COLO668 (cell line): ENCODE data around the gene IFNAR1.
"Not testable (repeated sequence)": the region's sequence is repeated elsewhere in the genome, so short reads cannot be mapped to it uniquely, and the experiment has no call there.

Experiments used
- DNase-seq: peaks from one replicate; lab custom pipeline; 2025; ENCODE audit not compliant: unreplicated experiment; lab: John Stamatoyannopoulos, UW

IFNAR1 gene

DNA sequence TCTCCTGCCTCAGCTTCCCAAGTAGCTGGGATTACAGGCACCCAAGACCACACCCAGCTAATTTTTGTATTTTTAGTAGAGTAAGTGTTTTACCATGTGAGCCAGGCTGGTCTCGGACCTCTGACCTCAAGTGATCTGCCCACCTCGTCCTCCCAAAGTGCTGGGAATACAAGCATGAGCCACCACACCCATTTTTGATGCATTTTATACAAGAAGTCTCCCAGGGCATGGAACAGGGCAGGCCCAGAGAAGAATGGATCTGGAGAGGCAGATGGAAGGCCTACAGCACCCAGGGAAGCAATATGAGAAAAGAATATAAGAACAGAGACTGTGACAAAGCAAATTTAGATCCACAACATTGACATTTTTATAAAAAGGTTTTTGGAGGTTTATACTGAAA lies 18.8 kb upstream of the IFNAR1 start:
- DNase-seq = no peak

DNA sequence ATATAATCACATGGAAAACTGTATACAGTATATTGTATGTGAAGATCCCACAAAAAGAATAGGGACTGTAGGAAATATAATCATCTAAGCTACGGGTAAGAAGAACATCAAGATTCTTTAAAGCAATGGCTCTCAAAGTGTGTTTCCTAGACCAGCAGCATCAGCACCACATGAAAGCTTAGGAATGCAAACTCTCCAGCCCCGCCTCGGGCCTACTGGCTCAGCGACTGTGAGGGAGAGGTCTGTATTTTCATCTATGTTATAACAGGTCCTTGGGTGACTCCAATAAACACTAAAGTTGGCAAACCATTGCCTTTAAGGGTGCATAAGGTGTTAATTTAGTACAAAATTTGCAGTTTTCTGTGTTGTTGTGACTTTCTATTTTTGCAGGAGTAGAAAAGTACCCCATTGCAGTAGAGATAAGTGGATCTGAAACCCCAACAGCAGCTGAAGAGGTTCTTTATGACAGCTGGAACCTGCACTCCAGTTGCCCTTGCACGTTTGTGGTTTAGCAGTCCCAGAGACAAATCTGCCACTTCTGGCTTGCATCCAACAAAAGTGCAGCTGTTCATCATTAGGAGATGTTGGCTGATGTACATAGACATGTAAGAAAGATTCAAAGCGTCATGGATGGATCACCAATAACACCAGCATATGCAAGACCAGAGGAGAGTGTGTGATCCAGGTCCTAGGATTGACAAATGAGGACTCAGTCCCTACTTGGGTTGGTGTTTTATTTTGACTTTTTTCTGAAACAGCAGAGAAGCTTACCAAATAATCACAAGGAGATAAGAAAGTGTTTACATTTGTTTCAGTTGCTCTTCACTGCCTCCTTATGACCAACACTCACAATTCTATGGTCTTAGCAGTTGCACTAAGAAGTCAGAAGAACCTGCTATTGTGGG lies 15.9 kb upstream of the IFNAR1 start:
- DNase-seq = peak; percentile 94

DNA sequence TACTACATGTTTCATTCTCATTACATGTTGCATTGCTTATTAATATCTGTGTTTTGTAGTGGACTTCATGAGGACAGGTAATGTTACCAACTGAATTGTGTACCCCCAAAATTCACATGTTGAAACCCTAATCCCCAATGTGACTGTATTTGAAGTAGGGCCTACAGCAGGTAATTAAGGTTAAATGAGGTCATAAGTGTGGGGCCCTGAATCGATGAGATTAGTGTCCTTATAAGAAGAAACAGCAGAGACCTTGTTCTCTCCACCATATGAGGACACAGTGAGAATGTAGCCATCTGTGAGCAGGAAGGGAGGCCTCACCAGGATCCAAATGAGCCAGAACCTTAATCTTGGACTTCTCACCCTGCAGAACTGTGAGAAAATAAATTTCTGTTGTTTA lies 15.0 kb upstream of the IFNAR1 start:
- no peak for DNase-seq

DNA sequence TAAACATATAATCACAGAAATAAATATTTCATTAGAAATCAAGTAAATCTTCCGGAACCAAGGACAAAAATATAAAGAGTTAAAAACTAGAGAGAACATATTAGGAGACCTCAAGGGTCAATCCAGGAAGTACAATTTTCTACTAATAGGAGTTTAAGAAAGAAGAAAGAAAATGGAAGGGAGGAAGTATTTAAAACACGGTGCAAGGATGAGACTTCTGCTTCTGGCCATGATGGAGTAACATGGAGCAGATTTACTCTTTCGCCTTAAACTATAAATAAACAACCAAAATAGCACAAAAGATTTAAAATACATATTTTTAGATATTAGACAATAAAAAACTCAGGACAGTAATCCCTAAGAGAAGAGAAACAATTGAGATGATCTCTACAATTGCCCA lies 12.6 kb upstream of the IFNAR1 start:
- DNase-seq = no peak

DNA sequence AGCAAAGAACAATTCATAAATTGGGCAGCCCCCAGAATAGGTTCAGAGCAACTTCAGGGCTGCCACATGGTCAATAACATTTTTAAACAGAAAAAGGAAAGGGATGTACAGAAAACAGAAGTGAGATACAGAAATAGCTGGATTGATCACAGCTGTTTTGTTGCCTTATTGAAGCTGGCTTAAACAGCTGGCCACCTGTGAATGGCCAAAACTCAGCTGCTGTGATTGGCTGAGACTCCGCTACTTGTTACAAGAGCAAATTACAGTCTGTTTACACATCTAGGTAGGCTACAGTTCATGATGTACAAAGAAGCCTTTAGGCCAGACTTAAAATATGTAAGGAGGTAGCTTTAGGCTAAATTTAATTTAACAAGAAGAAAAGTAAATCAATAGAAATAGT lies 11.6 kb upstream of the IFNAR1 start:
- no peak for DNase-seq

DNA sequence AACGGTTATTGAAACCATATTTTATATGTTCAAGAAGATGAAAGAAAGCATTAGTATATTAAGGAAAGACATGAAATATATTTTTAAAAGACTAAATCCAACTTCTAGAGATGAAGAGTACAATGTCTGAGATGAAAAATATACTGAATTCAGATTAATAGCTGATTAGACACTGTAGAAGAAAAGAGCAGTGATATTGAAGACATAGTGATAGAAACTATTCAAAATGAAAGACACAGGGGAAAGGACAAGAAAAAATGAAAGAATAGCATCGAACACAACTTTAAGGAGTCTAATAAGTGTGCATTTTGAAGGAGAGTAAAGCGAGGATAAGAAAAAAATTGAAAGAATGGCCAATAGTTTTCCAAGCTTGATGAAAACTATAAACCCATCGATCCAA lies 11.2 kb upstream of the IFNAR1 start:
- no peak for DNase-seq

DNA sequence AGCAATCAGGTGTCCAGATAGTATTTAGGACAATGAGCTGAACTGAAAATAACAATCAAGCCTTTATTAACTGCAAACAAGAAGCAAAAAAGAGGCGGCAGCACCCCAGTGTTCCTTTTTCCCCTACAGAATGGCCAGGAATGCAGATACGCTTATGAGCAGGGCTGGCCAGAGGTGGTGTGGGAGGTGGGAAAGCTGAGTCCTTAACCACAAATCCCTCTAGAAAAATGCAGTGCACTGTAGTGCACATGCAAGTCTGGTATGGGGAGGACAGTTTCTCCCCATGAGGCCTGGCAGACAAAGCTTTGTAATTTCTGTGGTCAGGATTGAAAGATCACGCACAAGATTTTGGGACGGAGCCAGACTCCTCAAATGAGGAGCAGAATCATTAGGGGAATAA lies 10.7 kb upstream of the IFNAR1 start:
- DNase-seq = no peak

DNA sequence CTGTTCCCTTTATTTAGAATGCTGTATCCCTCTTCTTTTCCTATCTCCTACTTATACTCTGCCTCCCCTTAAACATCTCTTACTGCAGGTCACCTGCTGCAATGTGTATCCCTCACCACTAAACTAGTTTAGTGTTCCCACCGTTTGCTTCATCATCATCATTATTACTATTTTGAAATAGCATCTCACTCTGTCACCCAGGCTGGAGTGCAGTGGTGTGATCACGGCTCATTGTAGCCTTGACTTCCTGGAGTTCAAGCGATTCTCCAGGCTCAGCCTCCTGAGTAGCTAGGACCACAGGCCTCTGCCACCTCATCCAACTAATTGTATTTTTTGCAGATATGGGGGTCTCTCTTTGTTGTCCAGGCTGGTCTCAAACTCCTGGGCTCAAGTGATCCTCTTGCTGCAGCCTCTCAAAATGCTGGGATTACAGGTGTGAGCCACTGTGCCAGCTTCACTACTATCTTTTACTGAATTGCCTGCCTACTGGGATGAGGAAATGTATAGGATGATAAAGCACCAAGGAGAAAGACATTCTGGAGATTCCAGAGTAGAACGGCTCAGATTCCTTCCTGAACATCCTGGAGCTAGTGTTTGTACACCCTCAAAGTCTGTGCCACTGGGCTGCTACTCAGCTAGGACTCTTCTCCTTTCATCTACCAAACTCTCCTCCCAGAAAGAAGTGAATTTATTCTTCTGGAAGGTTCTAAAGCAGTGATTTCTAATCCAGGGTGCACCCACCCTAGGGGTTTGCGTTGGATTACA lies 8.6 kb upstream of the IFNAR1 start:
- no peak for DNase-seq

DNA sequence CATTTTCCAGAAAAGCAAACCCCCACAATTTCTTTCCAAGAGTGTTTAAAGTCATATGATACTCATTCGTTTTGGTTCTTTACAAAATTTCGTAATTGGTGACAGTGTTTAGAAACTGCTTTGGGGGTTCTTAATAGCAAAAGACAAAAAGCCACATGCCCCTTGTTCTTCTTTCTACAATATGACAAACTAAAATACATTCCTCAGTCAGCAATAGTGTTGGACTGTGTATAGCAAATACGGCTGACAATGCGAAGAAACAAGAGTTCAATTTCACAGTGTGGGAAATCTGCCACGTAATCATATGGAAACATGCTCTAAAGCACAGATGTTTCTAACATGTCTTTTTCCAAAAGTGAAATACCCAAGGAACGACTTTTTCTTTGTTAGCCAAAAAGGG lies 7.6 kb upstream of the IFNAR1 start:
- no peak for DNase-seq

DNA sequence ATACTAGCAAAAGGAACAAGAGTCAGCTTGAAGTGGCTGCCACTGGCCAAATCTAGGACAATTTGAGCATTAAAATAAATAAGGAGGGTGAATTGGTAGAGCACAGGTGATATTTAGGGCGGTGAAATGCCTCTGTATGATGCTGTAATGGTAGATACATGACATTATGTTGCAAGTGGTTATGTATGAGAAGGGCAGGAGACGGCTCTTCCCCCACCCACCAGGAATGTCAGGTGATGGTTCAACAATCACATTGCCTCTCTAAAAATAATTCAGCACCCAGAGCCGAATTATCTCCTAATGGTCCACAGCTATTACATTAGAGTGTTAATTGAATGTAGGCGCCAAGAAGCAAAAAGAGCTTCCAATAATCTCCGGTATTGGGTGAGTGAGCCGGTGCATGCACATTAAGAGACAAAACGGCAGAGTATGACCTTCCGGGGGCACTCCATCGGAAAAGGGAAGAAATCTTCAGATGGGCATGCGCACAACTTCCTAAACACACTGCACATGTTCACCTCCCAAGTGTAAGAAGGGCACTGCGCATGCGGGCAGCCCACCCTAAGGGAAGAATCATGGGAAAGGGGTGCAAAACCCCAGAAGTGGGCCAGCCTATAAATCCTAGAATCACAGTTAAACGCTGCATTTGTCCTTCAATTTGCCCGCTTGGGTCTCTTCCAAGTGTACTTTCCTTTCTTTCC lies 6.8 kb upstream of the IFNAR1 start:
- DNase-seq = no peak

DNA sequence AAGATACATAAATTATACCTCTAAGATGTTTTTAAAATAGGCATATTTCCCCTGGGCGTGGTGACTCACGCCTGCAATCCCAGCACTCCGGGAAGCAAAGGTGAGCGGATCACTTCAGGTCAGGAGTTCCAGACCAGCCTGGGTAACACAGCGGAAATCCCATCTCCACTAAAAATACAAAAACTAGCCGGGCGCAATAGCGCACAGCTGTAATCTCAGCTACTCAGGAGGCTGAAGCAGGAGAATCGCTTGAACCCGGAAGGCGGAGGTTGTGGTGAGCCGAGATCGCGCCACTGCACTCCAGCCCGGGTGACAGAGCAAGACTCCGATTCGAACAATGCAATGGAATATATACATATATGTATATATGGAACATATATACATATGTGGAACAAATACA lies 3.8 kb upstream of the IFNAR1 start:
- DNase-seq = not testable (repeated sequence)

DNA sequence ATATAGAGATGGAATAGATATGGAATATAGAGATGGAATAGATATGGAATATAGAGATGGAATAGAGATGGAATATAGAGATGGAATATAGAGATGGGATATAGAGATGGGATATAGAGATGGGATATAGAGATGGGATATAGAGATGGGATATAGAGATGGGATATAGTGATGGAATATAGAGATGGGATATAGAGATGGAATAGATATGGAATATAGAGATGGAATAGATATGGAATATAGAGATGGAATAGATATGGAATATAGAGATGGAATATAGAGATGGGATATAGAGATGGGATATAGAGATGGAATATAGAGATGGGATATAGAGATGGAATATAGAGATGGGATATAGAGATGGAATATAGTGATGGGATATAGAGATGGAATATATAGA lies 1.2 kb upstream of the IFNAR1 start:
- not testable (repeated sequence) for DNase-seq

DNA sequence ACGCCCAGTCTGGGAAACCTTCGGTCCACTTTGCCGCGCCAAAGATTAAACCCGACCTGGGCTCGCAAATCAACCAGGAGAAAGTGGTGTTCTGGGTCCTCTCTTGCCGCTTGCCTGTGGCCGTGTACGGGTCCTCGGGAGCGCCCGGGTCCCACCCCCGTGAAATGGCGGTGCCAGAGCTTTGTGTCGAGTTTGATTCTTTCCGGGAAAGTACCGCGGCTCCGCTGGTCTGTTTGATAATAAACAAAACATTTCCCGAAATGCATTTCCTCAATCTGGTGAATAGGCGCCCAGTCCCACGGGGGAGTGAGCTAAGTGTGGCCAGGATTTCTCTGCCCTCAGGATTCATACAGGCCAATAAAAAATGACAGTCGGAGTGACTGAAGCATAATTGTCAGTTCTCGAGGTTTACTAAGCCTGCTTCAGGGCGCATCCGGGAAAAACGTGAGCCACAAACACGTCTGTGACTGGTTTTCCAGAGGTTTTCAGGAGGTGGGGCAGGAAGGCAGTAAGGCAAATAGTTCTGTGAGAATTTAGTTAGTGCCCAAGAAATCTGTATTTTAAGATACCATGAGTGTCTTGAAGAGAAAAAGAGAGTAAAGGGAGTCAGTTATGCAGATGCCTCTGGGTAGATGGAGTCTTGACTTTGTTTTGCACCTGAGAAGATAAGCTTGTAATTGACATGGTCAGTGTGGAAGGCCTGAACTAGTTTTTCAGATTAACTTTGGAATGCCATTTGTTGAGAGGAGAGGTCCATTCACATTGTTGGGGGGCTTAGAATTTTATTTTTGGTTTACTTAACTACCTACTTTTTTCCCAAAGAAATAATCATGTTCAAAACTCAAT lies 675 bp downstream of the IFNAR1 start:
- peak; percentile 79 for DNase-seq

DNA sequence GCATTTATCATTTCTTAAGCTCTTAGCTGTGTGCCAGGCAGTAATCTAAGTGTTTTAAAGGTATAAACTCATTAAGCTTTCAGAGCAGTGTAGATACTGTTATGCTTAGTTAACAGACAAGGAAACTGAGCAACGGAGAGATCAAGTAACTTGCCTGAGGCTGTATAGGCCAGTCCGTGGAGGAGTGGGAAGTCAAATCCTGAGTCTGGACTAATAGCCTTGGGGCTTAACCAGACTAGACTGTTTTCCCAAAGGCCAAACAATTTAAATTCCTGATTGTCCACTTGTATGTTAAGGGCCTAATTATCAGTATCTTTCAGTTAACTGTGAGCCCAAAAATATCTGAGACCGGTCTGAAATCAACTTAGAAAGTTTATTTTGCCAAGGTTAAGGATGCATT lies 2.6 kb downstream of the IFNAR1 start:
- no peak for DNase-seq

DNA sequence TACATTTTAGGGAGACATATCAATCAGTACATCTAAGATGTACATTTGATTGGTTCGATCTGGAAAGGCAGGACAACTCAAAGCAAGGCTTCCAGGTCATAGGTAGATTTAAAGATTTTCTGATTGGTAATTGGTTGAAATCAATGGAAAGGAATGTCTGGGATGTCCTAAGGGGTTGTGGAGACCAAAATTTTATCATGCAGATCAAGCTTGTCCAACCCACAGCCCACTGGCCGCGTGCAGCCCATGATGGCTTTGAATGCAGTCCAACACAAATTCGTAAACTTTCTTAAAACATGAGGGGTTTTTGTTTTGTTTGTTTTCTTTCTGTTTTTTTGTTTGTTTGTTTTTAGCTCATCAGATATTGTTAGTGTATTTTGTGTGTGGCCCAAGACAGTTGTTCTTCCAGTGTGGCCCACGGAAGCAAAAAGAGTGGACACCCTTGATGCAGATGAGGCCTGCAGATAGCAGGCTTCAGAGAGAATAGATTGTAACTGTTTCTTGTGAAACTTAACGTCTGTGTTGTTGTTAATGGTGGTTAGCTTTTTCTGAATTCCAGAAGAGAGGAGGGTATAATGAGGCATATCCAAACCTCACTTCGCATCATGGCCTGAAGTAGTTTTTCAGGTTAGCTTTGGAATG lies 3.1 kb downstream of the IFNAR1 start:
- no peak for DNase-seq

DNA sequence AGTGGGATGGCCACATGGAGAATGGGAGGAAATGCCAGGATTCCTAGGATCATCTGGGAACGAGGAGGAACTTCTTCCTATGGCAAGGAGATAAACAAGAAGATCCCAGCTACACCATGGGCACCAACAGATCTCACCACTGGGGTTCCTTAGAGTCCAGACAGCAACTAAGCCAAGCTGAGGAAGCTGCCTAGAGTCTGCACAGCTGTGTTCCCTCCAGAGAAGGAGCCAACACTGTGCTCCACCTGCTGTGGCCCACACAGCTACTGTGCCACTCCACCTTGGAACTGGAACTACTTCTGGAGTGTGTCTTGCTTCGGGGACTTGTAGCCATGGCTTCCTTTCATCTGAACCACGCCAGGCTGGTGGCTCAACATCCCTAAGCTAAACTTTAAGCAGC lies 6.0 kb downstream of the IFNAR1 start:
- no peak for DNase-seq

DNA sequence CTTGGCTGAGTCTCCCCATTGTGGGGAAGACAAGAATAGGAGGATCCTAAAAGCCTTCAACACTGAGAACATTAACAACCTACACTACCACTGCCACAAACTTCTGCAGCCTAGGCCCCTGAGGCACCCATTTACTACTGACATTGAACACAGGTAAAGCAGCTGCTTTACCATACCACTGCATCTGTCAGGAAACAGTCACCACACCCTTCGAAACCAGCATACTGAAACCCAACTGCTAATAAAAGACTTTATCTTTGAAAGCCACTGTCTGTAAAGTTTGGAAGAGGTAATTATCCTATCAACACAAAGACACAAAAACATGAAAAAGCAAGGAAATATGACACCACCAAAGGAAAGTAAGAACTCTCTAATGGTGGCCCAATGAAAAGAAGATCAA lies 7.4 kb downstream of the IFNAR1 start:
- no peak for DNase-seq

DNA sequence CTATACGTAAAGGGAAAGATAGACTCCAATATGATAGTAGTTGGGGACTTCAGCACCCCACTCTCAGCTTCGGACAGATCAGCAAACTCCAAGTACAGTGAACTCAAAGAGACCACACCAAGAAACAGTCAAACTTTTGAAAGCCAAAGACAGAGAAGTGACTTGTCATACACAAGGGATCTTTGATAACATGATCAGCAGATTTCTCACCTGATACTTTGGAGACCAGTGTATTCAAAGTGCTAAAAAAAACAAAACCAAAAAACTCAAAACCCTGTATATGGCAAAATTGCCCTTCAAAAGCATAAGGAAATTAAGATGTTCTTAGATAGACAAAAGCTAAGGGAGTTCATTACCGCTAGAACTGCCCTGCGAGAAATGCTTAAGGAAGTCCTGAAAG lies 9.4 kb downstream of the IFNAR1 start:
- no peak for DNase-seq

DNA sequence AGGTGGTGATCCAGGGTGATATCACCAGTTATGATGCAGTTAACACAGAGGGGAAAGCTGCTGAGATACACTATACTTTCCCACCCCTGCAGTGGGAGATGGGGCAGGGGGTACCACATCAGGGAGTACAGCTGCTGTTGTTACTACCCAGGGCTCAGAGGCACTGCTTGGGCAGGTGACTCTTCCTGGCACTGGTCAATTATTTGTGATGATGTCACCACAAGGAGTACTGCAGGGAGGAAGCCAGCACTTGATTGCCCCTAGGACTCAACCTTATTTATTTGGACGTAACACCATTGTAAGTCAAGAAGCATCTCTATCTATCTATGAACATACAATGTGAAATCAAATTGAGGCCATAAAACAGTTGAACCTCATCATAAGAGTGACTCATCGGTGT lies 10.1 kb downstream of the IFNAR1 start:
- DNase-seq = no peak

DNA sequence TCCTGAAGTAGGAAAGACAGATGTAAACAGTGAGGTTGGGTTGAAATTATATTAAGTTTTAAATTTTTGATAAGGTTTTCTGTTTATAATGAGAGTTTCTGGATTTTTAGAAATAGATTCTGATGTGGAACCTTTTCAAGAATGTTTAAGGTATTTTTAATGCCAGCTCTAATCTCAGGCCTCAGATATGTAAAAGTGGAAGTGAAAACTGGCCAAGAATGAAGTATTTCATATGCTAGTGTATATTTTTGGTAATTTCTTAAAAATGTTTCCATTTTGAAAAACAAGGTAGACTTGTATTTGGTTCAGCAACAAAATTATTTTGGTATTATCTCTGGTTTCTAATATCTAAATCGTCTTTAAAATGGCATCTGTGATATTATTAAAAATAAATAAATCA lies 14.4 kb downstream of the IFNAR1 start:
- DNase-seq = no peak
